Measurements from ENCODE around the gene GIPC3. TPM values are rescaled to one million over a fixed set of nuclear protein-coding genes. Genes with fewer than 3 reads are reported as not detected.

The GIPC3 gene
- total RNA-seq, 1 donor = 0.21 TPM

DNA sequence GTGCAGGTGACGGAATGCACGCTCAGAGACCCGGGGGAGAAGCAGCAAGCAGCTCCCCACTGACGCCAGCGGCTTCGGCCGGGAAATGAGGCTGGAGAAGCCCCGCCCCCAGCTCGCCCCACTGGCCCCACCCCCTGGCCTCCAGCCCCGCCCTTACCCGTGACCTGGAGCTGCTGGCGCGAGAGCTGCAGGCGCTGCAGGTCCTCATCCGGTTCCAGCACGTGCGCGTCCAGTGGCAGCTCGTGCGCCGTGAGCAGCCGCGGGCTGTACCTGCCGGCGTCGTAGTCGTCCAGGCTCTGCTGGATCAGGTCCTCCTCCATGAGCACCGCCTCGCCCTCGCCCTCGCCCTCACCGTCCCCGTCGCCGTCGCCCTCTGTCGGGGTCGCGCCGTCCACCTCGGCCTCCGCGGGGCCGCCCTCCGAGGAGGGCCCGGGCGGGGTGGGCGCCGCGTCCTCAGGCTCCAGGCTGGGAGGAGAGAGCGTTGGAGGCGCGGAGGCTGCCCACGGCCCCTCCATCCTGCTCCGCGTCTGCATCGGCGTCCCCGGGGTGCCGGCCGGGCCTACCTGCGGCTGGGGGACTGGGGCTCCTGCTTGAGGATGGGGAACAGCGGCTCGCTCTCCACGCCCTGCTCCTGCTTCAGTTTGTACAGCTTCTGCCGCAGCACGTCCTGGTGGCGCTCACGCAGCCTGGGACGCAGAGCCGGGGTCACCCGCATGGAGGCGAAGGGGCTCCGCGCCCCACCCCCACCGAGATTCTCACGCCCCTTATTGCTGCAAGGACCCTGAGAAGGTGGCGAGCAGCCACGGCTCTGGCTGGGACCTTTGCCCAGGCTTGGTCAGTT lies 27.8 kb downstream of the GIPC3 start:
- H3K27me3 ChIP-seq (ENCODE audit: insufficient read depth, low read length) = no peaks in the 10 kb centered on the region
- H3K4me3 ChIP-seq (ENCODE audit: low read length) = no peak overlapping the region
- H3K9me3 ChIP-seq (ENCODE audit: low read depth, low read length) = no peaks in the 10 kb centered on the region
- peaks cover 8% of the 10 kb centered on the region for H3K4me1 ChIP-seq (ENCODE audit: insufficient read depth, low read length)

- H3K27me3 ChIP-seq (ENCODE audit: insufficient read depth, low read length) = no peaks in the 10 kb centered on the region
- H3K4me3 ChIP-seq (ENCODE audit: low read length) = no peak overlapping the region
- H3K9me3 ChIP-seq (ENCODE audit: low read depth, low read length) = no peaks in the 10 kb centered on the region
- peaks cover 8% of the 10 kb centered on the region for H3K4me1 ChIP-seq (ENCODE audit: insufficient read depth, low read length)
These were observed 28.8 kb downstream of the GIPC3 start for GRCh38 chr19:3613818-3614661.

- Histone ChIP-seq H3K27me3 (ENCODE audit: insufficient read depth, low read length) (no peaks in the 10 kb centered on the region), H3K4me3 (ENCODE audit: low read length) (no peak overlapping the region), H3K4me1 (ENCODE audit: insufficient read depth, low read length) (peaks cover 8% of the 10 kb centered on the region), H3K9me3 (ENCODE audit: low read depth, low read length) (no peaks in the 10 kb centered on the region)
These were observed 29.7 kb downstream of the GIPC3 start for GRCh38 chr19:3614858-3615505.

GRCh38 chr19:3615524-3616135 lies 30.4 kb downstream of the GIPC3 start:
- Histone ChIP-seq H3K4me3 (ENCODE audit: low read length) (no peak overlapping the region), H3K4me1 (ENCODE audit: insufficient read depth, low read length) (peaks cover 8% of the 10 kb centered on the region), H3K27me3 (ENCODE audit: insufficient read depth, low read length) (no peaks in the 10 kb centered on the region), H3K9me3 (ENCODE audit: low read depth, low read length) (no peaks in the 10 kb centered on the region)

- Histone ChIP-seq H3K9me3 (ENCODE audit: low read depth, low read length) (no peaks in the 10 kb centered on the region), H3K27me3 (ENCODE audit: insufficient read depth, low read length) (no peaks in the 10 kb centered on the region), H3K4me1 (ENCODE audit: insufficient read depth, low read length) (peaks cover 8% of the 10 kb centered on the region), H3K4me3 (ENCODE audit: low read length) (no peak overlapping the region)
These were observed 32.2 kb downstream of the GIPC3 start for GRCh38 chr19:3617463-3617862.

DNA sequence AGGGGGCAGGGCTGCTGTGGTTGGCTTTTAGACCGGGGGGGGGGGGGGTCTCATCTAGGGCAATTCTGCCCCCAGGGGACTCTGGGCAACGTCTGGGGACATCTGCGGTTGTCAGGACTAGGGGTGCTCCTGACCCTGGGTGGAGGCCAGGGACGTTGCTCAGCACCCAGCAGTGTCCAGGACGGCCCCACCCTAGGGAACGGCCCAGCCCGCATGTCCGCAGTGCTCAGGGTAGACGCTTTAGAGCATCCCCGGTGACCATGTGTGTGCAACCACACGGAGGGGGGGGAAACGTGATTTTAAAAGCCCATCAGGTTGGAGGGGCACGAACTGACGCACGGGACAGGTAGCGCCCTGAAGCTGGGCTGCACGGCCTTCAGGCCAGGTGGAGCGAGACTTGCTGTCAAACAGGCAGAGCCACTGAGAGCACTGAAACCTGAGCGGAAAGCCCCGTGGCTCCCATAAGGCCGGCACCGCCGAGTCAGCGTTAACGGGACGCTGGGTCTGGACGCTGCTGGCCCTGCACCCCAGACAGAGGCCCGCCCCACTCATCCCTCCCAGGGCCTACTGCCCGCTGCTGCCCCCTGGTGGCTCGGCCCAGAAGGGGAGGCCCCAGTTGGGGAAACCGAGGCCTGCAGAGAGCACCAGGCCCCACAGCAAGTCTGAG lies 33.0 kb downstream of the GIPC3 start:
- Histone ChIP-seq H3K4me1 (ENCODE audit: insufficient read depth, low read length) (peaks cover 8% of the 10 kb centered on the region), H3K4me3 (ENCODE audit: low read length) (no peak overlapping the region), H3K27me3 (ENCODE audit: insufficient read depth, low read length) (no peaks in the 10 kb centered on the region), H3K9me3 (ENCODE audit: low read depth, low read length) (no peaks in the 10 kb centered on the region)

GRCh38 chr19:3618811-3619630 lies 33.7 kb downstream of the GIPC3 start:
- H3K9me3 ChIP-seq (ENCODE audit: low read depth, low read length) = no peaks in the 10 kb centered on the region
- peaks cover 8% of the 10 kb centered on the region for H3K4me1 ChIP-seq (ENCODE audit: insufficient read depth, low read length)
- H3K27me3 ChIP-seq (ENCODE audit: insufficient read depth, low read length) = no peaks in the 10 kb centered on the region
- H3K4me3 ChIP-seq (ENCODE audit: low read length) = no peak overlapping the region

DNA sequence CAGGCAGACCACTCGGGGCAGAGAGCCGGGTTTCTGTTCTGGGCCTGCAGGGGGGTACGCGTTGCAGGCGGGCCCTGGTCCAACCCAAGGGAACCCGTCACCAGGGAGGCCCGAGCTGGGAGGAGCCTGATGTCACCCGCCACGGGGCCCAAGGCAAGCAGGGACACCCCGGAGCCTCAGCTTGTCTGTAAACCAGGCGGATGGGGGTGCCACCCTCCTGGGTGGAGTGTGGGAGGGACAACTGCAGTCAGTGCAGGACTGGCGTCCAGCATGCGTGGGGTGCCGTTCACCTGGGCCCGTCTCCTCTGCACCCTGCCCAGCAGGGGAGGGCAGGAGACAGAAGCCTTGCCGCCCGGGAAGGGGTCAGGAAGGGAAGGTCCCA lies 34.3 kb downstream of the GIPC3 start:
- H3K9me3 ChIP-seq (ENCODE audit: low read depth, low read length) = no peaks in the 10 kb centered on the region
- peaks cover 8% of the 10 kb centered on the region for H3K4me1 ChIP-seq (ENCODE audit: insufficient read depth, low read length)
- H3K4me3 ChIP-seq (ENCODE audit: low read length) = no peak overlapping the region
- no peaks in the 10 kb centered on the region for H3K27me3 ChIP-seq (ENCODE audit: insufficient read depth, low read length)

GRCh38 chr19:3620145-3620816 lies 35.0 kb downstream of the GIPC3 start:
- peaks cover 15% of the 10 kb centered on the region for H3K4me1 ChIP-seq (ENCODE audit: insufficient read depth, low read length)
- no peaks in the 10 kb centered on the region for H3K27me3 ChIP-seq (ENCODE audit: insufficient read depth, low read length)
- H3K4me3 ChIP-seq (ENCODE audit: low read length) = no peak overlapping the region
- H3K9me3 ChIP-seq (ENCODE audit: low read depth, low read length) = no peaks in the 10 kb centered on the region

GRCh38 chr19:3620817-3621547 lies 35.7 kb downstream of the GIPC3 start:
- no peak overlapping the region for H3K4me3 ChIP-seq (ENCODE audit: low read length)
- H3K27me3 ChIP-seq (ENCODE audit: insufficient read depth, low read length) = no peaks in the 10 kb centered on the region
- no peaks in the 10 kb centered on the region for H3K9me3 ChIP-seq (ENCODE audit: low read depth, low read length)
- peaks cover 22% of the 10 kb centered on the region for H3K4me1 ChIP-seq (ENCODE audit: insufficient read depth, low read length)

- H3K27me3 ChIP-seq (ENCODE audit: insufficient read depth, low read length) = no peaks in the 10 kb centered on the region
- H3K4me3 ChIP-seq (ENCODE audit: low read length) = no peak overlapping the region
- H3K4me1 ChIP-seq (ENCODE audit: insufficient read depth, low read length) = peaks cover 24% of the 10 kb centered on the region
- H3K9me3 ChIP-seq (ENCODE audit: low read depth, low read length) = no peaks in the 10 kb centered on the region
These were observed 36.4 kb downstream of the GIPC3 start for GRCh38 chr19:3621689-3622088.

DNA sequence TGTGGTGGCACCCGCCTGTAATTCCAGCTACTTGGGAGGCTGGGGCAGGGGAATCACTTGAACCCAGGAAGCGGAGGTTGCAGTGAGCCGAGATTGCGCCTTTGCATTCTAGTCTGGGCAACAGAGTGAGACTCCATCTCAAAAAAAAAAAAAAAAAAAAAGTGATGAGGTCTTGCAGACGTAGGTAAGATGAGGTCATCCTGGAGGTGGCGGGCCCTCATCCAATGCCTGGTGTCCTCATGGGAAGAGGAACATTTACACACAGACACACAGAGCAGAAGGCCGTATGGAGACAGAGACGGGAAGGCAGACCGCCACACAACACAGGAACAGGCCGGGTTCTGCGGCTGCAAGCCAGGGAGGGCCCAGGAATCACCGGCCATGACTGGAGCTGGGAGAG lies 36.9 kb downstream of the GIPC3 start:
- peaks cover 25% of the 10 kb centered on the region for H3K4me1 ChIP-seq (ENCODE audit: insufficient read depth, low read length)
- H3K4me3 ChIP-seq (ENCODE audit: low read length) = no peak overlapping the region
- H3K9me3 ChIP-seq (ENCODE audit: low read depth, low read length) = no peaks in the 10 kb centered on the region
- H3K27me3 ChIP-seq (ENCODE audit: insufficient read depth, low read length) = no peaks in the 10 kb centered on the region

GRCh38 chr19:3623716-3624115 lies 38.4 kb downstream of the GIPC3 start:
- no peaks in the 10 kb centered on the region for H3K9me3 ChIP-seq (ENCODE audit: low read depth, low read length)
- H3K4me3 ChIP-seq (ENCODE audit: low read length) = no peak overlapping the region
- peaks cover 21% of the 10 kb centered on the region for H3K4me1 ChIP-seq (ENCODE audit: insufficient read depth, low read length)
- H3K27me3 ChIP-seq (ENCODE audit: insufficient read depth, low read length) = no peaks in the 10 kb centered on the region

Measured in mononuclear cell (primary cell).